ENCODE measurements around the gene WAPL.
A peak's percentile ranks its signal among the peaks of the same experiment; 100 is the strongest.

The WAPL gene

GRCh38 chr10:86472061-86472460 is 49.5 kb downstream of the WAPL start:
- no peak for DNase-seq (ENCODE audit: low read depth, low spot score)

GRCh38 chr10:86461963-86462804 is 59.4 kb downstream of the WAPL start:
- DNase-seq (ENCODE audit: low read depth, low spot score), result no peak

- DNase-seq (ENCODE audit: low read depth, low spot score), result no peak
These were observed 70.0 kb downstream of the WAPL start for GRCh38 chr10:86451604-86451960.

- no peak for DNase-seq (ENCODE audit: low read depth, low spot score)
These were observed 70.6 kb downstream of the WAPL start for GRCh38 chr10:86450806-86451603.

- DNase-seq (ENCODE audit: low read depth, low spot score), result no peak
These were observed 71.5 kb downstream of the WAPL start for GRCh38 chr10:86449926-86450558.

GRCh38 chr10:86447432-86447831 is 74.2 kb downstream of the WAPL start:
- DNase-seq (ENCODE audit: low read depth, low spot score), result no peak

GRCh38 chr10:86446987-86447386 is 74.6 kb downstream of the WAPL start:
- no peak for DNase-seq (ENCODE audit: low read depth, low spot score)

GRCh38 chr10:86446440-86446839 is 75.2 kb downstream of the WAPL start:
- DNase-seq (ENCODE audit: low read depth, low spot score), result no peak

- no peak for DNase-seq (ENCODE audit: low read depth, low spot score)
These were observed 77.7 kb downstream of the WAPL start for GRCh38 chr10:86443936-86444335.

- no peak for DNase-seq (ENCODE audit: low read depth, low spot score)
These were observed 78.5 kb downstream of the WAPL start for GRCh38 chr10:86443069-86443468.

- DNase-seq (ENCODE audit: low read depth, low spot score), result no peak
These were observed 80.4 kb downstream of the WAPL start for GRCh38 chr10:86440874-86441843.

GRCh38 chr10:86439544-86439943 is 82.0 kb downstream of the WAPL start:
- DNase-seq (ENCODE audit: low read depth, low spot score), result peak; percentile 15

GRCh38 chr10:86438091-86438749 is 83.4 kb downstream of the WAPL start:
- no peak for DNase-seq (ENCODE audit: low read depth, low spot score)

- no peak for DNase-seq (ENCODE audit: low read depth, low spot score)
These were observed 84.1 kb downstream of the WAPL start for GRCh38 chr10:86437447-86437846.

- DNase-seq (ENCODE audit: low read depth, low spot score), result no peak
These were observed 84.6 kb downstream of the WAPL start for GRCh38 chr10:86436963-86437362.

GRCh38 chr10:86434656-86435055 is 86.9 kb downstream of the WAPL start:
- DNase-seq (ENCODE audit: low read depth, low spot score), result no peak

GRCh38 chr10:86423739-86424138 is 97.9 kb downstream of the WAPL start:
- no peak for DNase-seq (ENCODE audit: low read depth, low spot score)

GRCh38 chr10:86419101-86419500 is 102.5 kb downstream of the WAPL start:
- DNase-seq (ENCODE audit: low read depth, low spot score), result no peak

- DNase-seq (ENCODE audit: low read depth, low spot score), result no peak
These were observed 106.0 kb downstream of the WAPL start for GRCh38 chr10:86415583-86415982.

GRCh38 chr10:86415116-86415515 is 106.5 kb downstream of the WAPL start:
- no peak for DNase-seq (ENCODE audit: low read depth, low spot score)
